H9 (cell line): ENCODE measurements around the gene FAM43A. TPM values are rescaled to one million over a fixed set of nuclear protein-coding genes. Genes with fewer than 3 reads are reported as not detected.

ENCODE experiments used
- DNase-seq: peaks from one replicate; pipeline ENCODE4 v3.0.0-alpha.2; 2017
- H2AFZ ChIP-seq: one replicate; pipeline ENCODE4 v1.6.1; 2013; ENCODE audit warnings: mild to moderate bottlenecking, low read length, control low read depth, moderate library complexity
- H2AK5ac ChIP-seq: 2 replicates; pipeline ENCODE4 v1.6.1; 2013; ENCODE audit warnings: low read length, control low read depth, mixed read lengths; ENCODE audit not compliant: insufficient read length
- H2BK120ac ChIP-seq: one replicate; pipeline ENCODE4 v1.6.1; 2013; ENCODE audit warnings: low read depth, mild to moderate bottlenecking, low read length, control low read depth, inconsistent platforms; ENCODE audit not compliant: poor library complexity, severe bottlenecking
- H2BK12ac ChIP-seq: 2 replicates; pipeline ENCODE4 v1.6.1; 2013; ENCODE audit warnings: low read length, control low read depth, mixed read lengths, low read depth; ENCODE audit not compliant: insufficient read length
- H2BK15ac ChIP-seq: 2 replicates; pipeline ENCODE4 v1.6.1; 2013; ENCODE audit warnings: low read depth, low read length, control low read depth
- H2BK20ac ChIP-seq: one replicate; pipeline ENCODE4 v1.6.1; 2013; ENCODE audit warnings: low read depth, mild to moderate bottlenecking, low read length, control low read depth, inconsistent platforms; ENCODE audit not compliant: poor library complexity, severe bottlenecking
- H2BK5ac ChIP-seq: 2 replicates; pipeline ENCODE4 v1.6.1; 2013; ENCODE audit warnings: low read length, control low read depth, mixed read lengths; ENCODE audit not compliant: insufficient read length
- H3K14ac ChIP-seq: 2 replicates; pipeline ENCODE4 v1.6.1; 2013; ENCODE audit warnings: low read length, control low read depth; ENCODE audit not compliant: insufficient read depth
- H3K18ac ChIP-seq: 2 replicates; pipeline ENCODE4 v1.6.1; 2013; ENCODE audit warnings: low read depth, mild to moderate bottlenecking, mixed read lengths, low read length, control low read depth; ENCODE audit not compliant: insufficient read length
- H3K23ac ChIP-seq: 2 replicates; pipeline ENCODE4 v1.6.1; 2013; ENCODE audit warnings: low read length, control low read depth, mixed read lengths, low read depth; ENCODE audit not compliant: insufficient read length
- H3K23me2 ChIP-seq: 2 replicates; pipeline ENCODE4 v1.6.1; 2013; ENCODE audit warnings: low read depth, mild to moderate bottlenecking, mixed read lengths, low read length, control low read depth; ENCODE audit not compliant: insufficient read length, poor library complexity, severe bottlenecking
- H3K27ac ChIP-seq: 2 replicates; pipeline ENCODE4 v1.5.1; 2013; ENCODE audit warnings: low read length, control low read depth, mixed read lengths, low read depth; ENCODE audit not compliant: insufficient read length
- H3K27me3 ChIP-seq: 2 replicates; pipeline ENCODE4 v1.6.1; 2013; ENCODE audit warnings: low read length, control low read depth, inconsistent platforms; ENCODE audit not compliant: insufficient read depth
- H3K4ac ChIP-seq: 2 replicates; pipeline ENCODE4 v1.6.1; 2013; ENCODE audit warnings: low read depth, mild to moderate bottlenecking, control low read depth, inconsistent platforms, low read length, moderate library complexity
- H3K4me1 ChIP-seq: 2 replicates; pipeline ENCODE4 v1.6.1; 2013; ENCODE audit warnings: low read length, control low read depth, inconsistent platforms; ENCODE audit not compliant: insufficient read depth
- H3K4me2 ChIP-seq: 2 replicates; pipeline ENCODE4 v1.6.1; 2013; ENCODE audit warnings: low read length, control low read depth, mixed read lengths; ENCODE audit not compliant: insufficient read length, insufficient read depth
- H3K56ac ChIP-seq: 2 replicates; pipeline ENCODE4 v1.6.1; 2013; ENCODE audit warnings: low read depth, mild to moderate bottlenecking, mixed read lengths, low read length, control low read depth; ENCODE audit not compliant: insufficient read length
- H3K79me1 ChIP-seq: 2 replicates; pipeline ENCODE4 v1.6.1; 2013; ENCODE audit warnings: low read depth, mild to moderate bottlenecking, moderate library complexity, low read length, control low read depth, inconsistent platforms; ENCODE audit not compliant: insufficient read depth, poor library complexity, severe bottlenecking
- H3K79me2 ChIP-seq: 2 replicates; pipeline ENCODE4 v1.6.1; 2013; ENCODE audit warnings: low read length, control low read depth, inconsistent platforms; ENCODE audit not compliant: insufficient read depth
- H3K9ac ChIP-seq: 2 replicates; pipeline ENCODE4 v1.6.1; 2013; ENCODE audit warnings: low read length, control low read depth, mixed read lengths; ENCODE audit not compliant: insufficient read length; ENCODE audit errors: extremely low read depth
- H3K9me3 ChIP-seq: one replicate; pipeline ENCODE4 v1.6.1; 2013; ENCODE audit warnings: low read depth, low read length, inconsistent platforms; ENCODE audit not compliant: control insufficient read depth
- H3T11ph ChIP-seq: one replicate; pipeline ENCODE4 v1.6.1; 2013; ENCODE audit warnings: mild to moderate bottlenecking, low read length, control low read depth, inconsistent platforms
- H4K20me1 ChIP-seq: one replicate; pipeline ENCODE4 v1.6.1; 2013; ENCODE audit not compliant: control insufficient read depth, insufficient read length, insufficient read depth
- H4K5ac ChIP-seq: 2 replicates; pipeline ENCODE4 v1.6.1; 2013; ENCODE audit warnings: low read depth, mild to moderate bottlenecking, mixed read lengths, low read length, control low read depth; ENCODE audit not compliant: insufficient read length
- H4K8ac ChIP-seq: replicated peaks from 2 replicates; pipeline ENCODE4 v1.6.1; 2013; ENCODE audit warnings: low read length, control low read depth, mixed read lengths, low read depth; ENCODE audit not compliant: insufficient read length
- H4K91ac ChIP-seq: 2 replicates; pipeline ENCODE4 v1.6.1; 2013; ENCODE audit warnings: low read depth, mild to moderate bottlenecking, moderate library complexity, mixed read lengths, low read length, control low read depth; ENCODE audit not compliant: insufficient read length
- H3K27ac Mint-ChIP-seq, 3 experiments: 2 replicates in 2 of 3; 3 replicates in 1 of 3; pipeline ENCODE4 v1.8.0; 2020 to 2021; ENCODE audit warnings: mixed read lengths in 3 of 3, mild to moderate bottlenecking in 1 of 3, moderate library complexity in 1 of 3
- H3K27me3 Mint-ChIP-seq: 2 replicates; pipeline ENCODE4 v1.8.0; 2021; ENCODE audit warnings: low read depth, mild to moderate bottlenecking, moderate library complexity, mixed read lengths
- H3K36me3 Mint-ChIP-seq, 3 experiments: 2 replicates in 2 of 3; 3 replicates in 1 of 3; pipeline ENCODE4 v1.8.0; 2020 to 2021; ENCODE audit warnings: low read depth in 3 of 3, mixed read lengths in 3 of 3; ENCODE audit not compliant: insufficient read depth in 1 of 3
- H3K4me1 Mint-ChIP-seq, 2 experiments: 2 replicates each; pipeline ENCODE4 v1.8.0; 2020; ENCODE audit warnings: mixed read lengths in 2 of 2
- H3K4me3 Mint-ChIP-seq, 2 experiments: 2 replicates in 1 of 2; 3 replicates in 1 of 2; pipeline ENCODE4 v1.8.0; 2020 to 2021; ENCODE audit warnings: mild to moderate bottlenecking in 2 of 2, mixed read lengths in 2 of 2, moderate library complexity in 1 of 2
- H3K9me3 Mint-ChIP-seq, 2 experiments: 2 replicates in 1 of 2; 3 replicates in 1 of 2; pipeline ENCODE4 v1.8.0; 2020; ENCODE audit warnings: mild to moderate bottlenecking in 2 of 2, mixed read lengths in 2 of 2, moderate library complexity in 1 of 2
- WGBS: extraction: QIAGEN DNeasy Blood & Tissue Kit; methylation state at CpG from one replicate; pipeline ENCODE4 v1.1.7; 2013; ENCODE audit warnings: missing lambda C conversion rate, low lambda C conversion rate, mixed read lengths; ENCODE audit not compliant: insufficient read length; ENCODE audit errors: extremely low coverage; 5-methylcytosine and 5-hydroxymethylcytosine counted together
- total RNA-seq: library from RNA; stranded (reverse); gene quantifications from 2 replicates; pipeline ENCODE4 v1.2.1, GENCODE V29; 2021
- TF ChIP-seq, protein P1 (sequence below): fragments of 200-600 bp; sonication (generic); conservative IDR thresholded peaks from 3 replicates; pipeline ENCODE4 v1.8.0; 2021; ENCODE audit warnings: antibody characterized with exemption, mild to moderate bottlenecking

The FAM43A gene
- total RNA-seq, 1 experiment from 2014 or later = 2.7 TPM

DNA sequence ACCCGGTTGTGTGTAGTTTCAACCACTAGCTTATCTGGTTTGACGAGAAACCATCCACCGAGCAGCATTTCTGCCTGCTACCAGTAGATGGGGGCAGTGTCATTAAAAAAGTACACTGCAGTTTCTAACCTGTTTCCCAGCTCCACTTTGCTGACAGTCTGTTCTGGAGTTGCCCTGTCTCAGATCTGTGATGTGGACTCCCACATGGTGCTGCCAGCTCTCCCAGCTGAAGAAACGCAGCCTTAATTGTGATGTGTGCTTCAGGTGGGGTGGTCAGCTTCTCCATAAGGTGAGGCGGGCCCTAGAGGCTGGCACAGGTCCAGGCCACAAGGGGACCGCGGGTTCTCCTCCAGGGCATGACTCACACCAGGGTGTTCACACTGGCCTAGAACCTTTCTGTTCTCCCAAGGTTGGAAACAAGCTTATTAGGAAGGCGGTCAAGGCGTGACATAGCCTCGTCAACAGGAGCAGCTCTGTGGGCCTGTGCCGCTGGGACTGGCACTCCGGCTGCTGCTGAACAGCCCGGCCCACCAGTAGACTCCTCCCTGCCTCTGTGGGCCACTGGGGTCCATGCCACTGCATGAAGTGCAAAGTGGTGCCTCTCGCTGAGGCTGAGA lies 2.9 kb upstream of the FAM43A start:
- Mint-ChIP-seq H3K27me3 (peaks cover 51% of the 10 kb centered on the region), H3K4me1 (peaks cover 8 to 15% of the 10 kb centered on the region in 2 experiments), H3K4me3 (no peak overlapping the region), H3K9me3 (no peaks in the 10 kb centered on the region; a peak in 1 of 5 replicates), H3K36me3 (no peaks in the 10 kb centered on the region), H3K27ac (no peak overlapping the region)
- H2BK20ac ChIP-seq = no peak overlapping the region
- H3T11ph ChIP-seq = no peak overlapping the region
- TF ChIP-seq, protein P1, sequence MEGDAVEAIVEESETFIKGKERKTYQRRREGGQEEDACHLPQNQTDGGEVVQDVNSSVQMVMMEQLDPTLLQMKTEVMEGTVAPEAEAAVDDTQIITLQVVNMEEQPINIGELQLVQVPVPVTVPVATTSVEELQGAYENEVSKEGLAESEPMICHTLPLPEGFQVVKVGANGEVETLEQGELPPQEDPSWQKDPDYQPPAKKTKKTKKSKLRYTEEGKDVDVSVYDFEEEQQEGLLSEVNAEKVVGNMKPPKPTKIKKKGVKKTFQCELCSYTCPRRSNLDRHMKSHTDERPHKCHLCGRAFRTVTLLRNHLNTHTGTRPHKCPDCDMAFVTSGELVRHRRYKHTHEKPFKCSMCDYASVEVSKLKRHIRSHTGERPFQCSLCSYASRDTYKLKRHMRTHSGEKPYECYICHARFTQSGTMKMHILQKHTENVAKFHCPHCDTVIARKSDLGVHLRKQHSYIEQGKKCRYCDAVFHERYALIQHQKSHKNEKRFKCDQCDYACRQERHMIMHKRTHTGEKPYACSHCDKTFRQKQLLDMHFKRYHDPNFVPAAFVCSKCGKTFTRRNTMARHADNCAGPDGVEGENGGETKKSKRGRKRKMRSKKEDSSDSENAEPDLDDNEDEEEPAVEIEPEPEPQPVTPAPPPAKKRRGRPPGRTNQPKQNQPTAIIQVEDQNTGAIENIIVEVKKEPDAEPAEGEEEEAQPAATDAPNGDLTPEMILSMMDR = peak; percentile 93
- H3K4ac ChIP-seq = no peak overlapping the region
- H4K5ac ChIP-seq = no peak overlapping the region
- peak; percentile 81 for DNase-seq
- no peak overlapping the region for H2BK5ac ChIP-seq
- no peaks in the 10 kb centered on the region for H3K4me1 ChIP-seq
- H3K9me3 ChIP-seq = no peaks in the 10 kb centered on the region
- no peaks in the 10 kb centered on the region for H3K79me1 ChIP-seq
- H3K23ac ChIP-seq = no peak overlapping the region
- no peak overlapping the region for H2BK120ac ChIP-seq
- no peaks in the 10 kb centered on the region for H4K20me1 ChIP-seq
- H3K27ac ChIP-seq = no peak overlapping the region
- H2BK12ac ChIP-seq = no peak overlapping the region
- H4K91ac ChIP-seq = no peak overlapping the region
- no peak overlapping the region for H3K4me2 ChIP-seq
- H3K18ac ChIP-seq = no peak overlapping the region
- H3K56ac ChIP-seq = no peak overlapping the region
- H2BK15ac ChIP-seq = no peak overlapping the region
- H3K9ac ChIP-seq = no peak overlapping the region
- no CpG with 5 or more reads among the region's 14 CpGs for WGBS
- H4K8ac ChIP-seq = no peak overlapping the region
- peaks cover 22% of the 10 kb centered on the region; the same call in 1 of the 2 replicates for H3K27me3 ChIP-seq
- H2AK5ac ChIP-seq = no peak overlapping the region
- H2AFZ ChIP-seq = no peak overlapping the region
- H3K23me2 ChIP-seq = peaks cover 20% of the 10 kb centered on the region
- H3K14ac ChIP-seq = no peak overlapping the region
- H3K79me2 ChIP-seq = no peaks in the 10 kb centered on the region
